Stimulated activated CD8-positive, alpha-beta memory T cell treated with anti-CD3 and anti-CD28 coated beads, Interleukin-12 subunit alpha, Interleukin-12 subunit beta, amount 100 ng/mL, for 1 hour (primary cell): ENCODE measurements around the gene GPR15.

ENCODE experiments used
- DNase-seq: peaks from one replicate; pipeline ENCODE4 v3.0.0-alpha.2; 2020; ENCODE audit warnings: low read depth

GPR15 gene

GRCh38 chr3:98531622-98532274, at the start of gene GPR15:
GPR15 (plus strand) TSS chr3:98531978; CDS start chr3:98532034, 56 bp downstream.
- no peak for DNase-seq

DNA sequence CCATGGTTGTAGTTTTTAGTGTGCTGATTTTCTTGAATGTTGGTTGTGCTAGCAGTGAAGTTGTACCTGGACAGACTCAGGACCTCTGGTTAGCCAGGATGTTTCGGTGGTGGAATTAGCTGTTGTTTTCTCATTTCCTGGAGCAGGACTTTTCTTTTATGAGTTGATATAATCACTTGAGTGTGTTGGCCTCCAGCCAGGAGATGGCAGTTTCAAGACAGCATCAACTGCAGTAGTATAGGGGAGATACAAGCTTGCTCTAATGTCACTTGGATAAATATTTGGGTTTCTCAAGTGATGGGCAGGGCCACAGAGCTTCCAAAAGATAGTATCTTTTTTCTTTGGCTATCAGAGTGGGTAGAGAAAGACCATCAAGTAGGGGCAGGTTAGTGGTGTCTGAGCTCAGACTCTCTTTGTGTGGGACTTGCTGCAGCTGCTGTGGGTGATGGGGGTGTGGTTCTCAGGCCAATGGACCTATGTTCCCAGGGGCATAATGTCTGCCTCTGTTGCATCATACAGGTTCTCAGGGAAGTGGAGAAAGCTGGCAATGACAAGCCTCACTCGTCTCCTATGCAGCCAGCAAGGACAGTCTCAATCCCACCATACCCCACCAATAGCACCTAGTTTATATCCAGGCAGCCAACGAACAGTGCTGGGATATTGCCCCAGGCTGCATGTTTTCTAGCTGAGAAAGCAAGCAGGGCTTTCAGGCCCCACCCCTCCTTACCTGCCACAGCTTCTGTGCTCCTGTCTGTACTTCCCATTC, 48.9 kb upstream of the GPR15 start:
- no peak for DNase-seq

- DNase-seq: no peak
These were observed 48.2 kb upstream of the GPR15 start for GRCh38 chr3:98483626-98484025.

GRCh38 chr3:98497381-98497780, 34.4 kb upstream of the GPR15 start, which contains the start of gene OR5K2:
OR5K2 (plus strand) TSS chr3:98497681; CDS start chr3:98497681, 0 bp downstream.
- no peak for DNase-seq

GRCh38 chr3:98500019-98500418, 31.8 kb upstream of the GPR15 start:
- no peak for DNase-seq

GRCh38 chr3:98501270-98501669, 30.5 kb upstream of the GPR15 start:
- no peak for DNase-seq

- no peak for DNase-seq
These were observed 29.8 kb upstream of the GPR15 start for GRCh38 chr3:98501863-98502576.

GRCh38 chr3:98504539-98504938, 27.2 kb upstream of the GPR15 start:
- no peak for DNase-seq

DNA sequence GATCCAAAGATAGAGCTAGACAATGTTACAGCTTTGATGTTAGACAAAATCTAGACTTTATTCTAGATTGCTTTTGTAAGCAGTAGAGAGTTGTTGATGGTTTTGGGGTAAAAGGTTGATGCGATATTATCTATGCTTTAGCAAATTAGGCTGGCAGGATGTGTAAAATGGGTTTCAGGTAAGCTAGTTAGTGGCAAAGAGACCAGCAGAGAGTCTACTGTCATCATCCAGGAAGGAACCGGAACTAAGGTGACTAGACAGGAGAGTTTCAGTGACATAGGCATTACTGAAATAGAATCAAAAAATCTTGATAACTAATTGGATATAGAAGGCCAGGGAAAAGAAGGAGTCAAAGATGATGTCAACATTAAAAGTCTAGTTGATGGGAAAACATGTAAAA, 23.2 kb upstream of the GPR15 start:
- DNase-seq: no peak

DNA sequence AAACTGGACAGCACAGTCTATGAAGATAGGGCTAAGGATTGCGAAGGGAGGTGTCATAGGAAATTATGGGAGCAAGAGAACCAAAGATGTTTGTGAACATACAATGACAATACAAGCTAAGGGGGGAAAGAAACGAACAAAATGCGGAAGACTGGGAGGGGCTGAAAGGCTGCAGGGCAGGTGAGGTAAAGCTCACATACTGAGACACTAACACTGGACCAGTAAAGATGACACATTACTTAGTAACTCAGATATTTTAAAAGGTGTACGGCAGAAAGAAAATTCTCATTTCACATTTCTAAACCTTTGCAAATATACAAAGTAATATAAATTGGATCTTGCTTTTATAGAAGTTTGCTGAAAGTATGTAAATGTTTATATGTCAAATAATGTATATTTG, 19.2 kb upstream of the GPR15 start:
- no peak for DNase-seq

- no peak for DNase-seq
These were observed 18.7 kb upstream of the GPR15 start for GRCh38 chr3:98513091-98513511.

DNA sequence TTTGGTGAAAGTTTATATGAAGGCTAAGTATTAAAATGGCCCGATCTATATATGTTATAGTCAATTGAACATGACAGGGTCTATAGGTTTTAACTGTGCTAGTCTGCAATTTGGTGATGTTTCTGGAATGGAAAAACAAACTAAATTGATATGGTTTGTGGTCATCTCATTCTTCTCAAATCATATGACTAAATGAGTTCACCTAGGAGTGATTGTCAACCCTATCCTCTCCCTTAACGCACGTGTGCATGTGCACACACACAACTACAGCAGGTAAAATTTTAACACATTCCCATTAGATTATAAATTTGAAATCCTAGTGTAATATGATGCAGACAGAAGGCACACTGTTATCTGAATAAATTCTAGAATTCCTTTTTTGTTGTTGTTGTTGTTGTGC, 18.0 kb upstream of the GPR15 start:
- no peak for DNase-seq

- DNase-seq: no peak
These were observed 16.8 kb upstream of the GPR15 start for GRCh38 chr3:98514948-98515347.

- no peak for DNase-seq
These were observed 13.0 kb upstream of the GPR15 start for GRCh38 chr3:98518816-98519215.

GRCh38 chr3:98519351-98519750, 12.4 kb upstream of the GPR15 start:
- no peak for DNase-seq

DNA sequence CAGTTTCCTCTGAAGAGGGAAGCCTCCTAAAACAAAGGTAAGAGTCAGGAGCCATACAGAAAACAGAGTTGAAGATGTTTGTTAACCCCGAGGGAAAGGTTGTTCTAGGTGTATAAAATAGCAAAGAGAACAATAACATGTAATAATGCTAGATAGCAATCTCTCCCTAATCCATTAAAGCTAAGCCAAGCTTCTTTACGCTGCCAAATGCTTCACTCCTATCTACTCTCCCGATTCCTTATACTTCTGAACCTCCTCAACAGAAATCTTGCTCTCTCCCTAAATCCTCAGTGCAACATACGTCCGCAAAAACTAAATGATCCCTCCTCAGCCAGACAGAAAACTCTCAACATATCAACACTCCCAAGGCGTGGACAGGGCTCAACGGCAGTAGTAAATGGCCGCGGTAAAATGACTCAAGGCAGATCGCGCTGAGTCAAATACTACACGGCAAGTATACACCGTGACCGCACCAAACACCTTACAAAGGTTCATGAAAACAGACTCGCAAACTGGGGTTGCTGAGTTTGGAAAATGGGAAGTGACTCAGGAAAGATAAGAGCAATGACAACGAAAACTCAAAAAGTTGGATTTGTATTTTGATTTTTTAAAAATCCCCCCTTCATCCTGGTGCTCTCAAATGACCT, 9.8 kb upstream of the GPR15 start:
- DNase-seq: peak; percentile 31

DNA sequence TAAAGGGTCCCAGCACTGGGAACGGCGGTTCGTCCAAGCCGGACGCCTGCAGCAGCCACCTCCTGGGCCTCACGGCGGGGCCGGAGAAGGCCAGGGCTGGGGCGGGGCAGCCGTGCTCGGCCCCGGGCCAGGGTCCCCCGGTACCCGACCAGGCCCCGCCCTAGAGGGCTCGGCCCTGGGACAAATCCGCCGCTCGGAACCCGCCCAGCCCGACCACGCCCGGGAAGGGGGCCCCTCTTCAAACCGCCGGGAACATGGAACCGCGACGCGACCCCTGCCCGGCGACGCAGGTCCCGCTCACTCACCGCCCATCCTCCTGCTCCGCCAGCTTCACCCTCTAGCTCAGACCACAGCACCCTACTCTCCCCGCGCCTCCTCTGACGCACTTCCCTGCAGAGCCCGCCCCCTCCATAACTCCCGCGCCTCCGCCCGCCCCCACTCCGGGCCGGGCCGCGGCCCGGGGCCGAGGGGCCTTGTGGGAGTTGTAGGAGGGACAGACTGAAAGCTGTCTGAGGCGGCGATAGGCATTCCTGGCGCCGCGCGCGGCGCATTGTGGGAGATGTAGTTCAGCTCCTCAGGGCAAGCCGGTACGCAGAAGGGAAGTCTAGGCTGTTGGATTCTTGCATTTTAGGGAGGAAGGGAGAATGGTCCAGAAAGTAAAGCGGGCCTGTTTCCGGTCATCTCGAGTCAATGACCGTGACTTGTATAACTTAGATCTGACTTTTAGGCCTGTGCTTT, 9.1 kb upstream of the GPR15 start, which contains the start of gene CLDND1:
CLDND1 (minus strand) TSS at position 359 of the 738 bp plus-strand sequence. CDS start 1,478 bp downstream, outside the sequence.
- peak; percentile 88 for DNase-seq

DNA sequence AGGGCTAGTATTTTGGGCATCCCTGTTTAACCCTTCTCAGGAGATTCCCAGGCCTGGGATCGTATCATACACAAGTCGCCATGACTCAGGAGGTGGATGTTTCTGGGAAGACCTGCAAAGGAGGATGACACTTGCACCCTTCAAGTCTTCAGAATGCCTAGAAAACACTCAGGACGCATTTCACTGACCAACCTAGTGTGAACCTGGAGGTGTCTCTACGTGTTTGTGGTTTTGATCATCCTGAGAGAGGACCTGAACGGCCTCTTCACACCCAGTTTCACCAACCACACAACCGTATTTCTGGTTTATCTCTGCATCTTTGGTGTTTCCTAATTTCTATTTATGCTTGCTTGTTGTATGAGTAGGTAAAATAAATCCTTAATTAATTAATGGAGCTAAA, 6.3 kb upstream of the GPR15 start:
- no peak for DNase-seq

DNA sequence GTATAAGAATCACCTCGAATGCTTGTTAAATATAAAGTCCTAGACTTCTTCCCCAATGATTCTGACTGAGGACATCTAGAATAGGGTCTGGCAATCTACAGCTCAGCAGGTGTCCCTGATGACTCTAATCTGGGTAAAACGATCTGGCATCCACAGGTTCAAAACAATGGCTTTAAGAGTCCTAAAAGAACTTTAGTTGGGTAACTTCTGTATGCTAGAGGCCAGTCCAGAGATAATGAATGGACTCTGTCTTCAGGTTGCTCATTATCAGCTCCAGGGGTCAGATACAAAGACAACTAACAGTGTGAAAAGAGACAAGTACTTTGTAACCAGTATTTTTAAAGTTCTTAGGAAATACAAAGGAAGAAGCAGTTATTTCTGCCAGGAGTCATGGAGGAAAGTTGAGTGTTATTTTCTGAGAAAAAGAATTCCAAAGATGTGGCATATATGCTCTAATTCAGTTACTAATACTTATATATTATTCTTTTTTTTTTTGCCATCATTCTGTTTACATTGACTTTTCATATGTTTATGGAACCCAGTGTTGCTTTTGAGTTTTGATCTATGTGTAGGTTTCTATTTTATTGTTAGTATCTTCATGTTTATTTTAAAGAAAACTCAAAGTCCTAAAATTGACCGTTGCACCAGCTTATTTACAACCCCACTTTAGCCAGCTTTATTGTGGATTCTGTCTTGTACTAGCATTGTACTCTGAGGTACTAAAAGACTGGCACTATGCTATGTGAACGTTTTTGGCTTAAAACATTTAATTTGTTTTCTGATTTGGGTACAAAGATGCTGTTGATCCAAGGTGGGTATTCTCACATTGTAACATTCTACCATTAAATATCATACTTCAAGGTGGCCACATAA, 3.1 kb upstream of the GPR15 start:
- no peak for DNase-seq

DNA sequence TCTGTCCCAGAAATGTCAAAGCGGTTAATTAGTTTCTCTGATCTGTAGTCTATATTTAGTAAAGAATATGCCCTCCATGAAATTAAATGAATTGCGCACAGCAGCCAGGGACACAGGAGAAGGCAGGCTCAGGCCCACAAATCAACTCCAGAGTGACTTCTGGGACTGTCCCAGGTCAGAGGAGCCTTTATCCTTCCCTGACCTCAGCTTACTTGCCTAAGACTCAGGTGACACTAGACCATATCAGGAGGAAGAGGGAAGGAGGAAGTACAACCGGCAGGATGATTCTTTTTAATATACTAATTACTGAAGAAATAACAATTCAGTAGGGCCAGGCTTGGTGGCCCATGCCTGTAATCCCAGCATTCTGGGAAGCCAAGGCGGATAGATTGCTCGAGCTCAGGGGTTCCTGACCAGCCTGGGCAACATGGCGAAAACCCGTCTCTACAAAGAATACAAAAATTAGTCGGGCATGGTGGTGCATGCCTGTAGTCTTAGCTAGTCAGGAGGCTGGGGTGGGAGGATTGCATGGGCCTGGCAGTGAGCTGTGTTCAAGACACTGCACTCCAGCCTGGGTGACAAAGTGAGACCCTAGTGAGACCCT, 1.8 kb upstream of the GPR15 start:
- DNase-seq: no peak
